Lower leg skin (tissue), 4 donors: ENCODE results near the gene UBE2L6. TPM values are rescaled to one million over a fixed set of nuclear protein-coding genes. Genes with fewer than 3 reads are reported as not detected.

Experiments used
- DNase-seq, 2 donors: peaks; one replicate each; pipeline ENCODE4 v3.0.0-alpha.2; 2019; ENCODE audit warnings: low spot score in 2 of 2
- H3K4me3 ChIP-seq: fragments of 200-600 bp; sonication (generic); 2 replicates; pipeline ENCODE4 v1.5.1; 2017; ENCODE audit warnings: mild to moderate bottlenecking, low read depth; ENCODE audit not compliant: poor library complexity, severe bottlenecking
- CTCF ChIP-seq, 3 donors: fragments of 450-650 bp; IDR thresholded peaks; one replicate each; pipeline ENCODE4 v1.5.1; 2016; ENCODE audit warnings: antibody characterized with exemption in 3 of 3, mild to moderate bottlenecking in 3 of 3, moderate library complexity in 2 of 3
- POLR2A ChIP-seq, 2 donors: fragments of 450-650 bp; IDR thresholded peaks; one replicate each; pipeline ENCODE4 v1.6.1; 2016 to 2017; ENCODE audit warnings: antibody characterized with exemption in 2 of 2, mild to moderate bottlenecking in 1 of 2, moderate library complexity in 1 of 2
- WGBS, 2 donors: methylation state at CpG; one replicate each; pipeline ENCODE4 v1.1.5; 2018; 5-methylcytosine and 5-hydroxymethylcytosine counted together
- intact Hi-C: fragments of 100-400 bp; cut with DNase I; formaldehyde crosslinking; loops from one replicate; pipeline ENCODE4 v1.15.0; 2023; ENCODE audit warnings: low total_unique reads
- total RNA-seq, 4 donors: library from RNA; depleted of rRNA; stranded (reverse); fragments of >200 nt; gene quantifications; one replicate each; pipeline ENCODE4 v1.1.0, GENCODE V29; 2016

The UBE2L6 gene
- total RNA-seq, 4 donors from 2014 or later = 14.5 to 31.0 (median 19.9) TPM

GRCh38 chr11:57545883-57546282 is 21.6 kb downstream of the UBE2L6 start:
- 90 to 91% methylated on average over 12 to 13 of the region's 13 CpGs for WGBS, 2 donors
- intact Hi-C loops = no loop called here
- no peak overlapping the region for H3K4me3 ChIP-seq
- no peak for TF ChIP-seq CTCF (IDR thresholded peaks at IDR 0.05)
- DNase-seq = no peak

GRCh38 chr11:57544566-57544965 is 22.9 kb downstream of the UBE2L6 start:
- 83 to 92% methylated on average over 6 of the region's 6 CpGs for whole genome bisulfite sequencing, 2 donors

GRCh38 chr11:57543593-57543992 is 23.9 kb downstream of the UBE2L6 start:
- WGBS, 2 donors = 22 to 38% methylated on average over 6 of the region's 6 CpGs
- intact Hi-C loops = no loop called here
- TF ChIP-seq CTCF (IDR thresholded peaks at IDR 0.05) = no peak
- no peak for TF ChIP-seq POLR2A (IDR thresholded peaks at IDR 0.05)
- no peak overlapping the region for H3K4me3 ChIP-seq
- no peak for DNase-seq

More at GRCh38 chr11:57544566-57544965, 22.9 kb downstream of the UBE2L6 start:
- intact Hi-C loops = no loop called here
- TF ChIP-seq POLR2A (IDR thresholded peaks at IDR 0.05) (no peak), CTCF (IDR thresholded peaks at IDR 0.05) (no peak)
- DNase-seq = no peak
- H3K4me3 ChIP-seq = no peak overlapping the region

- no peak overlapping the region for H3K4me3 ChIP-seq
- WGBS, 2 donors = 67 to 79% methylated on average over 4 of the region's 4 CpGs
- TF ChIP-seq CTCF (IDR thresholded peaks at IDR 0.05) (no peak), POLR2A (IDR thresholded peaks at IDR 0.05) (no peak)
- intact Hi-C loops = no loop called here
- DNase-seq = no peak
Observed at GRCh38 chr11:57542582-57542981, 24.9 kb downstream of the UBE2L6 start.

GRCh38 chr11:57541169-57541568 is 26.3 kb downstream of the UBE2L6 start:
- 82 to 87% methylated on average over 5 of the region's 5 CpGs for WGBS, 2 donors
- no peak overlapping the region for H3K4me3 ChIP-seq
- TF ChIP-seq CTCF (IDR thresholded peaks at IDR 0.05) = no peak
- no peak for TF ChIP-seq POLR2A (IDR thresholded peaks at IDR 0.05)
- intact Hi-C loops = no loop called here
- DNase-seq = no peak

GRCh38 chr11:57539342-57539741 is 28.1 kb downstream of the UBE2L6 start:
- H3K4me3 ChIP-seq = no peak overlapping the region
- TF ChIP-seq POLR2A (IDR thresholded peaks at IDR 0.05) (no peak), CTCF (IDR thresholded peaks at IDR 0.05) (no peak)
- WGBS, 2 donors = 62 to 75% methylated on average over 1 of the region's 1 CpG
- intact Hi-C loops = no loop called here
- no peak for DNase-seq
